H9 (cell line): ENCODE measurements around the gene HMGCL. TPM values are rescaled to one million over a fixed set of nuclear protein-coding genes. Genes with fewer than 3 reads are reported as not detected.

Experiments used
- DNase-seq: peaks from one replicate; pipeline ENCODE4 v3.0.0-alpha.2; 2017
- H2AFZ ChIP-seq: one replicate; pipeline ENCODE4 v1.6.1; 2013; ENCODE audit warnings: mild to moderate bottlenecking, low read length, control low read depth, moderate library complexity
- H2AK5ac ChIP-seq: 2 replicates; pipeline ENCODE4 v1.6.1; 2013; ENCODE audit warnings: low read length, control low read depth, mixed read lengths; ENCODE audit not compliant: insufficient read length
- H2BK120ac ChIP-seq: one replicate; pipeline ENCODE4 v1.6.1; 2013; ENCODE audit warnings: low read depth, mild to moderate bottlenecking, low read length, control low read depth, inconsistent platforms; ENCODE audit not compliant: poor library complexity, severe bottlenecking
- H2BK12ac ChIP-seq: 2 replicates; pipeline ENCODE4 v1.6.1; 2013; ENCODE audit warnings: low read length, control low read depth, mixed read lengths, low read depth; ENCODE audit not compliant: insufficient read length
- H2BK15ac ChIP-seq: 2 replicates; pipeline ENCODE4 v1.6.1; 2013; ENCODE audit warnings: low read depth, low read length, control low read depth
- H2BK20ac ChIP-seq: one replicate; pipeline ENCODE4 v1.6.1; 2013; ENCODE audit warnings: low read depth, mild to moderate bottlenecking, low read length, control low read depth, inconsistent platforms; ENCODE audit not compliant: poor library complexity, severe bottlenecking
- H2BK5ac ChIP-seq: 2 replicates; pipeline ENCODE4 v1.6.1; 2013; ENCODE audit warnings: low read length, control low read depth, mixed read lengths; ENCODE audit not compliant: insufficient read length
- H3K14ac ChIP-seq: 2 replicates; pipeline ENCODE4 v1.6.1; 2013; ENCODE audit warnings: low read length, control low read depth; ENCODE audit not compliant: insufficient read depth
- H3K18ac ChIP-seq: 2 replicates; pipeline ENCODE4 v1.6.1; 2013; ENCODE audit warnings: low read depth, mild to moderate bottlenecking, mixed read lengths, low read length, control low read depth; ENCODE audit not compliant: insufficient read length
- H3K23ac ChIP-seq: 2 replicates; pipeline ENCODE4 v1.6.1; 2013; ENCODE audit warnings: low read length, control low read depth, mixed read lengths, low read depth; ENCODE audit not compliant: insufficient read length
- H3K23me2 ChIP-seq: 2 replicates; pipeline ENCODE4 v1.6.1; 2013; ENCODE audit warnings: low read depth, mild to moderate bottlenecking, mixed read lengths, low read length, control low read depth; ENCODE audit not compliant: insufficient read length, poor library complexity, severe bottlenecking
- H3K27ac ChIP-seq: 2 replicates; pipeline ENCODE4 v1.5.1; 2013; ENCODE audit warnings: low read length, control low read depth, mixed read lengths, low read depth; ENCODE audit not compliant: insufficient read length
- H3K27me3 ChIP-seq: 2 replicates; pipeline ENCODE4 v1.6.1; 2013; ENCODE audit warnings: low read length, control low read depth, inconsistent platforms; ENCODE audit not compliant: insufficient read depth
- H3K4ac ChIP-seq: 2 replicates; pipeline ENCODE4 v1.6.1; 2013; ENCODE audit warnings: low read depth, mild to moderate bottlenecking, control low read depth, inconsistent platforms, low read length, moderate library complexity
- H3K4me1 ChIP-seq: 2 replicates; pipeline ENCODE4 v1.6.1; 2013; ENCODE audit warnings: low read length, control low read depth, inconsistent platforms; ENCODE audit not compliant: insufficient read depth
- H3K4me2 ChIP-seq: 2 replicates; pipeline ENCODE4 v1.6.1; 2013; ENCODE audit warnings: low read length, control low read depth, mixed read lengths; ENCODE audit not compliant: insufficient read length, insufficient read depth
- H3K56ac ChIP-seq: 2 replicates; pipeline ENCODE4 v1.6.1; 2013; ENCODE audit warnings: low read depth, mild to moderate bottlenecking, mixed read lengths, low read length, control low read depth; ENCODE audit not compliant: insufficient read length
- H3K79me1 ChIP-seq: 2 replicates; pipeline ENCODE4 v1.6.1; 2013; ENCODE audit warnings: low read depth, mild to moderate bottlenecking, moderate library complexity, low read length, control low read depth, inconsistent platforms; ENCODE audit not compliant: insufficient read depth, poor library complexity, severe bottlenecking
- H3K79me2 ChIP-seq: 2 replicates; pipeline ENCODE4 v1.6.1; 2013; ENCODE audit warnings: low read length, control low read depth, inconsistent platforms; ENCODE audit not compliant: insufficient read depth
- H3K9ac ChIP-seq: 2 replicates; pipeline ENCODE4 v1.6.1; 2013; ENCODE audit warnings: low read length, control low read depth, mixed read lengths; ENCODE audit not compliant: insufficient read length; ENCODE audit errors: extremely low read depth
- H3K9me3 ChIP-seq: one replicate; pipeline ENCODE4 v1.6.1; 2013; ENCODE audit warnings: low read depth, low read length, inconsistent platforms; ENCODE audit not compliant: control insufficient read depth
- H3T11ph ChIP-seq: one replicate; pipeline ENCODE4 v1.6.1; 2013; ENCODE audit warnings: mild to moderate bottlenecking, low read length, control low read depth, inconsistent platforms
- H4K20me1 ChIP-seq: one replicate; pipeline ENCODE4 v1.6.1; 2013; ENCODE audit not compliant: control insufficient read depth, insufficient read length, insufficient read depth
- H4K5ac ChIP-seq: 2 replicates; pipeline ENCODE4 v1.6.1; 2013; ENCODE audit warnings: low read depth, mild to moderate bottlenecking, mixed read lengths, low read length, control low read depth; ENCODE audit not compliant: insufficient read length
- H4K8ac ChIP-seq: replicated peaks from 2 replicates; pipeline ENCODE4 v1.6.1; 2013; ENCODE audit warnings: low read length, control low read depth, mixed read lengths, low read depth; ENCODE audit not compliant: insufficient read length
- H4K91ac ChIP-seq: 2 replicates; pipeline ENCODE4 v1.6.1; 2013; ENCODE audit warnings: low read depth, mild to moderate bottlenecking, moderate library complexity, mixed read lengths, low read length, control low read depth; ENCODE audit not compliant: insufficient read length
- H3K27ac Mint-ChIP-seq, 3 experiments: 2 replicates in 2 of 3; 3 replicates in 1 of 3; pipeline ENCODE4 v1.8.0; 2020 to 2021; ENCODE audit warnings: mixed read lengths in 3 of 3, mild to moderate bottlenecking in 1 of 3, moderate library complexity in 1 of 3
- H3K27me3 Mint-ChIP-seq: 2 replicates; pipeline ENCODE4 v1.8.0; 2021; ENCODE audit warnings: low read depth, mild to moderate bottlenecking, moderate library complexity, mixed read lengths
- H3K36me3 Mint-ChIP-seq, 3 experiments: 2 replicates in 2 of 3; 3 replicates in 1 of 3; pipeline ENCODE4 v1.8.0; 2020 to 2021; ENCODE audit warnings: low read depth in 3 of 3, mixed read lengths in 3 of 3; ENCODE audit not compliant: insufficient read depth in 1 of 3
- H3K4me1 Mint-ChIP-seq, 2 experiments: 2 replicates each; pipeline ENCODE4 v1.8.0; 2020; ENCODE audit warnings: mixed read lengths in 2 of 2
- H3K4me3 Mint-ChIP-seq, 2 experiments: 2 replicates in 1 of 2; 3 replicates in 1 of 2; pipeline ENCODE4 v1.8.0; 2020 to 2021; ENCODE audit warnings: mild to moderate bottlenecking in 2 of 2, mixed read lengths in 2 of 2, moderate library complexity in 1 of 2
- H3K9me3 Mint-ChIP-seq, 2 experiments: 2 replicates in 1 of 2; 3 replicates in 1 of 2; pipeline ENCODE4 v1.8.0; 2020; ENCODE audit warnings: mild to moderate bottlenecking in 2 of 2, mixed read lengths in 2 of 2, moderate library complexity in 1 of 2
- CTCF ChIP-seq: fragments of 200-600 bp; sonication (generic); conservative IDR thresholded peaks from 3 replicates; pipeline ENCODE4 v1.8.0; 2021; ENCODE audit warnings: antibody characterized with exemption, mild to moderate bottlenecking
- WGBS: extraction: QIAGEN DNeasy Blood & Tissue Kit; methylation state at CpG from one replicate; pipeline ENCODE4 v1.1.7; 2013; ENCODE audit warnings: missing lambda C conversion rate, low lambda C conversion rate, mixed read lengths; ENCODE audit not compliant: insufficient read length; ENCODE audit errors: extremely low coverage; 5-methylcytosine and 5-hydroxymethylcytosine counted together
- total RNA-seq: library from RNA; stranded (reverse); gene quantifications from 2 replicates; pipeline ENCODE4 v1.2.1, GENCODE V29; 2021

The HMGCL gene
- total RNA-seq, 1 experiment from 2014 or later = 15.9 TPM

GRCh38 chr1:23865543-23865930 is 40.3 kb upstream of the HMGCL start:
- peaks cover 6% of the 10 kb centered on the region for H3K23me2 ChIP-seq
- H2AK5ac ChIP-seq = no peak overlapping the region
- no peaks in the 10 kb centered on the region for H3K79me2 ChIP-seq
- peaks cover 3% of the 10 kb centered on the region; the same call in 1 of the 2 replicates for H3K27me3 ChIP-seq
- H2BK20ac ChIP-seq = no peak overlapping the region
- no peak for DNase-seq
- no peak overlapping the region for H3K23ac ChIP-seq
- H2AFZ ChIP-seq = no peak overlapping the region
- no peak overlapping the region for H4K8ac ChIP-seq
- H3K4me3 Mint-ChIP-seq = no peak overlapping the region
- H3K9ac ChIP-seq = no peak overlapping the region
- no peaks in the 10 kb centered on the region for H3K4me1 ChIP-seq
- H4K91ac ChIP-seq = no peak overlapping the region
- H2BK15ac ChIP-seq = no peak overlapping the region
- WGBS = no CpG with 5 or more reads among the region's 4 CpGs
- peaks cover 36% of the 10 kb centered on the region for H3K27me3 Mint-ChIP-seq
- no peak for TF ChIP-seq CTCF
- H3K18ac ChIP-seq = no peak overlapping the region
- H3K4ac ChIP-seq = no peak overlapping the region
- H3T11ph ChIP-seq = no peak overlapping the region
- H3K56ac ChIP-seq = no peak overlapping the region
- H3K36me3 Mint-ChIP-seq = peaks cover 0 to 9% (median 2%) of the 10 kb centered on the region in 3 experiments; a peak in 3 of 7 replicates
- H3K79me1 ChIP-seq = no peaks in the 10 kb centered on the region
- H4K20me1 ChIP-seq = no peaks in the 10 kb centered on the region
- no peak overlapping the region for H3K27ac ChIP-seq
- no peak overlapping the region for H4K5ac ChIP-seq
- no peak overlapping the region for H3K4me2 ChIP-seq
- H2BK5ac ChIP-seq = no peak overlapping the region
- no peaks in the 10 kb centered on the region for H3K9me3 ChIP-seq
- no peak overlapping the region for H2BK120ac ChIP-seq
- H2BK12ac ChIP-seq = no peak overlapping the region
- H3K4me1 Mint-ChIP-seq = peaks cover 5 to 14% of the 10 kb centered on the region in 2 experiments
- H3K27ac Mint-ChIP-seq = no peak overlapping the region
- H3K14ac ChIP-seq = no peak overlapping the region
- peaks cover 0 to 3% of the 10 kb centered on the region in 2 experiments; a peak in 1 of 5 replicates for H3K9me3 Mint-ChIP-seq
